Gastrocnemius medialis (tissue), 4 donors: ENCODE data around the gene RPS15. TPM values are rescaled to one million over a fixed set of nuclear protein-coding genes. Genes with fewer than 3 reads are reported as not detected.
"Not testable (repeated sequence)": the region's sequence is repeated elsewhere in the genome, so short reads cannot be mapped to it uniquely, and the experiment has no call there.

Experiments used
- ATAC-seq, 2 donors: fragments of 150-250 bp; one replicate each; pipeline ENCODE4 v1.9.1; 2016
- DNase-seq, 2 donors: peaks; one replicate each; pipeline ENCODE4 v3.0.0-alpha.2; 2019
- H3K27ac ChIP-seq, 4 donors: fragments of 200-600 bp; sonication (generic); 1 replicate in 1 of 4; 2 replicates in 3 of 4; pipeline ENCODE4 v1.5.1; 2016 to 2018; ENCODE audit warnings: mild to moderate bottlenecking in 2 of 4, moderate library complexity in 1 of 4
- H3K27me3 ChIP-seq, 3 donors: fragments of 200-600 bp; sonication (generic) in 2 of 3; 1 replicate in 1 of 3; 2 replicates in 2 of 3; pipeline versions ENCODE4 v1.5.1 to v1.6.0; 2016 to 2019; ENCODE audit warnings: mild to moderate bottlenecking in 1 of 3, moderate library complexity in 1 of 3
- H3K36me3 ChIP-seq, 2 donors: fragments of 200-600 bp; sonication (generic) in 1 of 2; one replicate each; pipeline ENCODE4 v1.5.1; 2017 to 2018
- H3K4me1 ChIP-seq, 2 donors: fragments of 200-600 bp; sonication (generic) in 1 of 2; one replicate each; pipeline ENCODE4 v1.5.1; 2016 to 2017; ENCODE audit warnings: mild to moderate bottlenecking in 2 of 2
- H3K4me3 ChIP-seq, 4 donors: fragments of 200-600 bp; sonication (generic) in 3 of 4; 1 replicate in 1 of 4; 2 replicates in 3 of 4; pipeline ENCODE4 v1.5.1; 2016 to 2019; ENCODE audit warnings: mild to moderate bottlenecking in 2 of 4
- H3K9me3 ChIP-seq, 3 donors: fragments of 200-600 bp; sonication (generic) in 2 of 3; 1 replicate in 1 of 3; 2 replicates in 2 of 3; pipeline ENCODE4 v1.5.1; 2016 to 2019
- POLR2A ChIP-seq, 2 donors: fragments of 450-650 bp; IDR thresholded peaks; one replicate each; pipeline ENCODE4 v1.6.1; 2017; ENCODE audit warnings: antibody characterized with exemption in 2 of 2, mild to moderate bottlenecking in 2 of 2, moderate library complexity in 2 of 2
- in situ Hi-C, 4 donors: fragments of 200-750 bp; cut with MboI; loops; one replicate each; pipeline versions ENCODE4 v1.15.0 to v1.8.0; 2017; ENCODE audit warnings: low sequenced_read_pairs in 4 of 4
- intact Hi-C: fragments of 100-400 bp; cut with DNase I; formaldehyde crosslinking; loops from one replicate; pipeline ENCODE4 v1.15.1; 2023; ENCODE audit warnings: low total_unique reads
- total RNA-seq, 4 donors: library from RNA; depleted of rRNA; stranded (reverse); fragments of >200 nt; gene quantifications; one replicate each; pipeline versions ENCODE4 v1.1.0 to v1.2.3, GENCODE V29; 2016
- TF ChIP-seq, protein P1 (sequence below), 5 experiments: fragments of 450-650 bp in 3 of 5; fragments of 200-600 bp in 2 of 5; sonication (generic) in 2 of 5; IDR thresholded peaks in 4 of 5; conservative IDR thresholded peaks in 1 of 5; 1 replicate in 4 of 5; 2 replicates in 1 of 5; pipeline ENCODE4 v1.5.1; 2016 to 2019; ENCODE audit warnings: antibody characterized with exemption in 5 of 5, mild to moderate bottlenecking in 3 of 5, moderate library complexity in 3 of 5

The RPS15 gene
- total RNA-seq, 4 donors from 2014 or later: 2,323 to 3,835 (median 2,607) TPM

DNA sequence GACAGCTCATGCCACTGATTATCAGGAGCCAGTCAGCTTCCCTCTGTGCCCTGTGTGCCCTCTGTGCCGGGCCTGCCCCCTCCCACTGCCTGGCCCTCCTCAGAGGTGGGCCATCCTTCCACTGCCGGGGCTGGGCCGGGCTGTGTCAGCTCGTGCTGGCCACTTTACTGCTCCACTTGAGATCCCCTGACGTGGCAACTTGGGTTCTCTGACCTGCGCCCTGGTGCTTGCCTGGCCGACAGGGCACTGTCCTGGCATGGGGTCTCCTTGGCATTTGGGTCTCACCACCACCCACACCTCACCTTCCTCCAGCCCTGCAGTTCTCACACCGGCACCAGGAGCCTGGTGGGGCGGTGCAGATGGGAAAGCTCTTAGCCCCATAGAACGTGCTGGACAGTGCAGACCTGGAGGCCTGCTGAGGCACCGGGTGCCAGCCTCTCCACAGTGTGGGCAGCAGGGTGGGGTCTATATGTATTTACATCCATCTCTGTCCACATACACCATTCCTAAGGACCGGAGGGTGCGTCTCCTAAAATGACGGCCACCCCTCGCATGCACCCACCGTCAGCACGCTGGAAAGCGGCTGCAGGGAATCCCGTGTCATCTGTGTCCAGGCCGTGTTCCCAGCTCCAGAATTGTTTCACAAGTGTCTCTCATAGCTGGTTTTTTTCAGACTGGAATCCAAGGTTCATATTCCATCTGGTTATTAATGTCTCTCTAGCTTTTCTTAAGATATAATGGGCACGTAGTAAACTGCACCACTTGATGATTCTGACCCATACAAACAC is 19.1 kb upstream of the RPS15 start:
- Histone ChIP-seq H3K27ac (peak overlapping the region; percentile 93 to 98 (median 94)), H3K9me3 (no peaks in the 10 kb centered on the region), H3K4me3 (no peak overlapping the region), H3K4me1 (peaks cover 51 to 62% of the 10 kb centered on the region in 2 donors), H3K36me3 (peaks cover 0 to 46% of the 10 kb centered on the region in 2 donors), H3K27me3 (no peaks in the 10 kb centered on the region)
- intact Hi-C loops: loop anchor here (2.0 to 10.0 kb wide), 2 partner anchors 20 to 646 kb away; partner anchors contain the start of gene RPS15
- peak; percentile 57 to 61 for ATAC-seq
- TF ChIP-seq, protein P1, sequence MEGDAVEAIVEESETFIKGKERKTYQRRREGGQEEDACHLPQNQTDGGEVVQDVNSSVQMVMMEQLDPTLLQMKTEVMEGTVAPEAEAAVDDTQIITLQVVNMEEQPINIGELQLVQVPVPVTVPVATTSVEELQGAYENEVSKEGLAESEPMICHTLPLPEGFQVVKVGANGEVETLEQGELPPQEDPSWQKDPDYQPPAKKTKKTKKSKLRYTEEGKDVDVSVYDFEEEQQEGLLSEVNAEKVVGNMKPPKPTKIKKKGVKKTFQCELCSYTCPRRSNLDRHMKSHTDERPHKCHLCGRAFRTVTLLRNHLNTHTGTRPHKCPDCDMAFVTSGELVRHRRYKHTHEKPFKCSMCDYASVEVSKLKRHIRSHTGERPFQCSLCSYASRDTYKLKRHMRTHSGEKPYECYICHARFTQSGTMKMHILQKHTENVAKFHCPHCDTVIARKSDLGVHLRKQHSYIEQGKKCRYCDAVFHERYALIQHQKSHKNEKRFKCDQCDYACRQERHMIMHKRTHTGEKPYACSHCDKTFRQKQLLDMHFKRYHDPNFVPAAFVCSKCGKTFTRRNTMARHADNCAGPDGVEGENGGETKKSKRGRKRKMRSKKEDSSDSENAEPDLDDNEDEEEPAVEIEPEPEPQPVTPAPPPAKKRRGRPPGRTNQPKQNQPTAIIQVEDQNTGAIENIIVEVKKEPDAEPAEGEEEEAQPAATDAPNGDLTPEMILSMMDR (IDR thresholded peaks at IDR 0.05 in 4 of 5, conservative IDR thresholded peaks at IDR 0.05 in 1 of 5): no peak
- TF ChIP-seq POLR2A (IDR thresholded peaks at IDR 0.05): peak in 1 of 2 donors; percentile 19
- in situ Hi-C loops: no loop called here
- DNase-seq: peak in 1 of 2 donors; percentile 65

DNA sequence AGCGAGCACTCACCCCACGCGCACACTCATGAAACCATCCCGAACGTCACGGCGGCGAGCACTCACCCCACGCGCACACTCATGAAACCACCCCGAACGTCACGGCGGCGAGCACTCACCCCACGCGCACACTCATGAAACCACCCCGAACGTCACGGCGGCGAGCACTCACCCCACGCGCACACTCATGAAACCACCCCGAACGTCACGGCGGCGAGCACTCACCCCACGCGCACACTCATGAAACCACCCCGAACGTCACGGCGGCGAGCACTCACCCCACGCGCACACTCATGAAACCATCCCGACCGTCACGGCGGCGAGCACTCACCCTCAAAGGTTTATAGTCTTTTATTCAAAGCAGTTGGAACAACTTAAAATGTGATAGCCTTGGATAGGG is 18.1 kb upstream of the RPS15 start:
- H3K9me3 ChIP-seq, H3K27me3 ChIP-seq, in situ Hi-C loops, ATAC-seq, DNase-seq, intact Hi-C loops, H3K4me3 ChIP-seq: not testable (repeated sequence)
- H3K36me3 ChIP-seq: peaks cover 0 to 54% of the 10 kb centered on the region in 2 donors
- peak overlapping the region in 2 of 4 donors; percentile 62 to 93 for H3K27ac ChIP-seq
- H3K4me1 ChIP-seq: peaks cover 42 to 55% of the 10 kb centered on the region in 2 donors

DNA sequence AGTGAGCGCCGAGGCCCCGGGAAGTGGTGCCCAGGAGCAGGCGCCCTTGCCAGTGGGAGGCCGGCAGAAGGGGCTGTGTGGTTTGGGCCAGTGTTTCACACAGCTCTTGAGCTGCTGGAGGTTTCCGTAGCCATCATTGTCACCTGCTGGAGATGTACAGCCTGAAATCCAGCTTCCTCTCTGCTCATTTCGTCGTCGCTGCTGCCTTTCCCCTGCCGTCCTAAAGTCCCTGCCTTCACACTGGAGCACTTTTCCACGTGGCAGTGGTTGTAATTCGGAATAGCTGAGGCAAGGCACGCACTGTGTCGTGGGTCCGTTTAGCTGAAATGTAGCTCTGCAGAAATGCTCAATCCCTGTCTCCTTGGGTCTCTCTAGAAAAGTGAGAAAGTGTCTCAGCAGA is 17.6 kb upstream of the RPS15 start:
- H3K9me3 ChIP-seq: no peaks in the 10 kb centered on the region
- in situ Hi-C loops (no loop called here), intact Hi-C loops (no loop called here)
- peaks cover 37 to 50% of the 10 kb centered on the region in 2 donors for H3K4me1 ChIP-seq
- ATAC-seq (no peak), DNase-seq (no peak)
- TF ChIP-seq POLR2A (IDR thresholded peaks at IDR 0.05): no peak
- TF ChIP-seq, protein P1 (IDR thresholded peaks at IDR 0.05 in 4 of 5, conservative IDR thresholded peaks at IDR 0.05 in 1 of 5): no peak
- no peaks in the 10 kb centered on the region for H3K27me3 ChIP-seq
- H3K4me3 ChIP-seq: no peak overlapping the region
- H3K36me3 ChIP-seq: peaks cover 0 to 59% of the 10 kb centered on the region in 2 donors
- H3K27ac ChIP-seq: peak overlapping the region in 3 of 4 donors; percentile 31 to 62 (median 56)

DNA sequence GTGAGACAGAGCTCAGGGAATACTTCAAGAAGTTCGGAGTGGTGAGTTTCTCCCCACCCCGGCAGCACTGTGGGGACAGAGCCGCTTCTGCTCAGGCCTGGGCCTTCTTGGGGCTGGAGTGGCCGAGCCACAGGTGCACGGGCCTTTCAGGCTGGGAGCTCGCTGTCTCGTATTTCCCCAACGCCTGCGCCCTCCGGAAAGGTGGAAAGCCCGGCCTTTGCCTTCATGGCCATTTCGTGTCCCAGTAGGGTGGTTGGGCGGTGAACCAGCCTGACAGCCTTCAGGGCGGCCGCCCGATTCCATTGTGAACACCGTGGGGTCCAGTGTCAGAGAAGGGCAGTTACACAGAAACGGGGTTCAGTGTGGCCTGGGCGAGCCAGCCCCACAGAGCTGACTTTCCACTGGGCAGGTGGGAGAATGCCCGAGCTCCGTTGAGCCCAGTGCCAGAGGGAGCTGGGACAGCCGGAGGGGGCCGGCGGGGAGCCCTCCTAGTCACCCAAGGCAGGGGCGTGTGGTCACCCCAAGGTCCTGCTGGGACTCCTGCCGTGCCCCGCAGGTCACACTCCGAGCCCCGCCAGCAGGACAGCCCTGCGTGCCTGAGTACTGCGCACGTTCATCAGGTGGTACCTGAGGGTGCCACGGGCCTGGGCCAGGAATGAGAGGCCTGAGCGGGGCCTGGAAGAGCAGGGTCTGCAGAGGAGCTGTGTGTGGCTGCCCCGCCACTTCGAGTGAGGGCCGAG is 16.8 kb upstream of the RPS15 start:
- ATAC-seq (no peak), DNase-seq (no peak)
- Histone ChIP-seq H3K27ac (peak overlapping the region in 3 of 4 donors; percentile 41 to 62 (median 56)), H3K9me3 (no peaks in the 10 kb centered on the region), H3K4me1 (peaks cover 29 to 44% of the 10 kb centered on the region in 2 donors), H3K27me3 (no peaks in the 10 kb centered on the region), H3K4me3 (no peak overlapping the region), H3K36me3 (peaks cover 0 to 67% of the 10 kb centered on the region in 2 donors)
- intact Hi-C loops (no loop called here), in situ Hi-C loops (no loop called here)
- no peak for TF ChIP-seq POLR2A (IDR thresholded peaks at IDR 0.05)
- TF ChIP-seq, protein P1 (IDR thresholded peaks at IDR 0.05 in 4 of 5, conservative IDR thresholded peaks at IDR 0.05 in 1 of 5): no peak

DNA sequence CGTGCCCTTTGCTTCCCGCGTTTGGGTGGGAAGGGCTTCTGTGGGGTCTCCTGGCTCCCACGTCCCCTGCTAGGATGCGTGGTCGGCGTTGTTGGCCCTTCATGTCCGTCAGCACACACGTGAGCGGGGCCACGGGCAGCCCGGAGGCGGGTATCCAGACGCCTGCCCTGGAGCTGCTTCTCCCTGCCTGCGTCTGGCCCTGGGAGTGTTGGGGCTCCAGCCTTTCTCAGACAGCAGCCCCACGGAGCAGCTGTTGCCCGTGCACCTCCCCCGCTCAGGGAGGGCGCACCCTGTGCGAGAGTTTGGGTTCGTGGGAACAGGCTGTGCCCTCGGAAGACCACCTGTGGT is 16.3 kb upstream of the RPS15 start:
- ATAC-seq (no peak), DNase-seq (no peak)
- peaks cover 23 to 39% of the 10 kb centered on the region in 2 donors for H3K4me1 ChIP-seq
- H3K27me3 ChIP-seq: no peaks in the 10 kb centered on the region
- H3K27ac ChIP-seq: peak overlapping the region in 3 of 4 donors; percentile 41 to 58 (median 56)
- no peak overlapping the region for H3K4me3 ChIP-seq
- TF ChIP-seq, protein P1 (IDR thresholded peaks at IDR 0.05 in 4 of 5, conservative IDR thresholded peaks at IDR 0.05 in 1 of 5): no peak
- no peak for TF ChIP-seq POLR2A (IDR thresholded peaks at IDR 0.05)
- no peaks in the 10 kb centered on the region for H3K9me3 ChIP-seq
- in situ Hi-C loops: no loop called here
- intact Hi-C loops: no loop called here
- H3K36me3 ChIP-seq: peaks cover 0 to 72% of the 10 kb centered on the region in 2 donors
